ENCODE measurements around the gene GPRASP2.
"Not testable (repeated sequence)": the region's sequence is repeated elsewhere in the genome, so short reads cannot be mapped to it uniquely, and the experiment has no call there.

Gene GPRASP2

GRCh38 chrX:102712216-102712966, at the start of gene GPRASP2:
Gene GPRASP2 (plus strand): TSS chrX:102712448. CDS start chrX:102714870, 2,422 bp downstream.
- DNase-seq: no peak

GRCh38 chrX:102663820-102664219, 48.4 kb upstream of the GPRASP2 start:
- DNase-seq: not testable (repeated sequence)

- DNase-seq: not testable (repeated sequence)
Measured at GRCh38 chrX:102667034-102667433, 45.2 kb upstream of the GPRASP2 start.

- DNase-seq: no peak
Measured at GRCh38 chrX:102669526-102669925, 42.7 kb upstream of the GPRASP2 start.

GRCh38 chrX:102672856-102673255, 39.4 kb upstream of the GPRASP2 start:
- no peak for DNase-seq

- not testable (repeated sequence) for DNase-seq
Measured at GRCh38 chrX:102677479-102677878, 34.8 kb upstream of the GPRASP2 start.

GRCh38 chrX:102684772-102685520, 27.3 kb upstream of the GPRASP2 start:
- DNase-seq: no peak

GRCh38 chrX:102694749-102695148, 17.5 kb upstream of the GPRASP2 start:
- no peak for DNase-seq

- DNase-seq: no peak
Measured at GRCh38 chrX:102696306-102696705, 15.9 kb upstream of the GPRASP2 start.

GRCh38 chrX:102697494-102697893, 14.8 kb upstream of the GPRASP2 start:
- no peak for DNase-seq

- DNase-seq: no peak
Measured at GRCh38 chrX:102708900-102709299, 3.3 kb upstream of the GPRASP2 start.

GRCh38 chrX:102711872-102712215, 404 bp upstream of the GPRASP2 start:
- no peak for DNase-seq

- peak; percentile 12 for DNase-seq
Measured at GRCh38 chrX:102712981-102713625, 855 bp downstream of the GPRASP2 start.

GRCh38 chrX:102714994-102715393, 2.7 kb downstream of the GPRASP2 start:
- DNase-seq: no peak

- no peak for DNase-seq
Measured at GRCh38 chrX:102715967-102716366, 3.7 kb downstream of the GPRASP2 start.

GRCh38 chrX:102720237-102721168, 8.3 kb downstream of the GPRASP2 start, which contains the start of gene GPRASP3:
Gene GPRASP3 (plus strand): TSS chrX:102720743. CDS start chrX:102748996, 28,253 bp downstream.
- peak; percentile 70 for DNase-seq

GRCh38 chrX:102721169-102721506, 8.9 kb downstream of the GPRASP2 start:
- DNase-seq: not testable (repeated sequence)

- DNase-seq: no peak
Measured at GRCh38 chrX:102723456-102723855, 11.2 kb downstream of the GPRASP2 start.

GRCh38 chrX:102727761-102728160, 15.5 kb downstream of the GPRASP2 start:
- DNase-seq: no peak

- DNase-seq: no peak
Measured at GRCh38 chrX:102728646-102729045, 16.4 kb downstream of the GPRASP2 start.

- no peak for DNase-seq
Measured at GRCh38 chrX:102739657-102740056, 27.4 kb downstream of the GPRASP2 start.

- no peak for DNase-seq
Measured at GRCh38 chrX:102744307-102744706, 32.1 kb downstream of the GPRASP2 start.

- no peak for DNase-seq
Measured at GRCh38 chrX:102745513-102745856, 33.2 kb downstream of the GPRASP2 start.

Data from CD4-positive, alpha-beta T cell treated with Interleukin-21 for 1 hour (primary cell).